CD4-positive, alpha-beta memory T cell (primary cell): Measurements from ENCODE around the gene COPS3. TPM values are rescaled to one million over a fixed set of nuclear protein-coding genes. Genes with fewer than 3 reads are reported as not detected.

Source experiments
- CTCF ChIA-PET: fragments of 350-600 bp; sonication (Branson Sonifier 250); formaldehyde crosslinking; loops from one replicate; lab custom pipeline; 2021; ENCODE audit warnings: inconsistent platforms; ENCODE audit not compliant: partially characterized antibody; lab: Charles Lee
- POLR2A ChIA-PET: fragments of 350-600 bp; sonication (Branson Sonifier 250); formaldehyde crosslinking; loops from one replicate; lab custom pipeline; 2021; ENCODE audit not compliant: partially characterized antibody; lab: Charles Lee
- DNase-seq, 5 donors: peaks; one replicate each; pipeline versions ENCODE4 v3.0.0 to v3.0.0-alpha.2; 2020 to 2022; ENCODE audit warnings: mixed read lengths in 1 of 5
- H3K27ac ChIP-seq: one replicate; pipeline ENCODE4 v1.7.0; 2013; ENCODE audit warnings: low read depth, low read length
- H3K27me3 ChIP-seq: 2 replicates; pipeline ENCODE4 v1.7.0; 2013; ENCODE audit warnings: mild to moderate bottlenecking, low read length, moderate library complexity; ENCODE audit not compliant: insufficient read depth
- H3K36me3 ChIP-seq: 2 replicates; pipeline ENCODE4 v1.7.0; 2013; ENCODE audit warnings: mild to moderate bottlenecking, low read length, moderate library complexity; ENCODE audit not compliant: insufficient read depth
- H3K4me1 ChIP-seq: 2 replicates; pipeline ENCODE4 v1.7.0; 2013; ENCODE audit warnings: mild to moderate bottlenecking, low read length, moderate library complexity; ENCODE audit not compliant: insufficient read depth
- H3K4me3 ChIP-seq, 2 donors: one replicate each; pipeline ENCODE4 v1.7.0; 2013; ENCODE audit warnings: low read length in 2 of 2, mild to moderate bottlenecking in 1 of 2
- H3K9me3 ChIP-seq, 2 donors: one replicate each; pipeline ENCODE4 v1.7.0; 2013; ENCODE audit warnings: low read length in 2 of 2, control low read depth in 1 of 2; ENCODE audit not compliant: control insufficient read depth in 1 of 2
- H3K27ac Mint-ChIP-seq, 7 donors: one replicate each; pipeline ENCODE4 v1.8.0; 2020 to 2021; ENCODE audit warnings: mixed read lengths in 7 of 7, mild to moderate bottlenecking in 6 of 7, inconsistent platforms in 3 of 7, moderate library complexity in 3 of 7
- H3K27me3 Mint-ChIP-seq, 2 donors: one replicate each; pipeline ENCODE4 v1.8.0; 2020 to 2021; ENCODE audit warnings: mixed read lengths in 2 of 2
- H3K36me3 Mint-ChIP-seq, 2 donors: one replicate each; pipeline ENCODE4 v1.8.0; 2020 to 2021; ENCODE audit warnings: mixed read lengths in 2 of 2, inconsistent platforms in 1 of 2, mild to moderate bottlenecking in 1 of 2
- H3K4me1 Mint-ChIP-seq, 4 donors: one replicate each; pipeline ENCODE4 v1.8.0; 2020 to 2021; ENCODE audit warnings: mixed read lengths in 4 of 4, mild to moderate bottlenecking in 1 of 4
- H3K4me3 Mint-ChIP-seq, 8 donors: one replicate each; pipeline ENCODE4 v1.8.0; 2020 to 2021; ENCODE audit warnings: mixed read lengths in 8 of 8, mild to moderate bottlenecking in 7 of 8, moderate library complexity in 6 of 8, inconsistent platforms in 3 of 8
- H3K9me3 Mint-ChIP-seq, 8 donors: one replicate each; pipeline ENCODE4 v1.8.0; 2020 to 2021; ENCODE audit warnings: mixed read lengths in 8 of 8, mild to moderate bottlenecking in 5 of 8, inconsistent platforms in 3 of 8, moderate library complexity in 1 of 8
- intact Hi-C: fragments of 100-400 bp; cut with micrococcal nuclease; formaldehyde crosslinking; loops from one replicate; pipeline ENCODE4 v1.15.1; 2023
- polyA plus RNA-seq, 2 donors: library from polyadenylated mRNA; unstranded; fragments of 300-500 nt; fragmentation: Illumina TruSeq; gene quantifications; one replicate each; pipeline ENCODE4 v1.2.3, GENCODE V29; 2021
- total RNA-seq, 2 experiments: library from RNA; stranded (reverse); gene quantifications; one replicate each; pipeline ENCODE4 v1.2.3, GENCODE V29; 2021

COPS3 gene
- total RNA-seq: 10 to 100 TPM; 45.4 to 60.5 TPM
- 100 to 1,000 TPM; 103 TPM for polyA plus RNA-seq

DNA sequence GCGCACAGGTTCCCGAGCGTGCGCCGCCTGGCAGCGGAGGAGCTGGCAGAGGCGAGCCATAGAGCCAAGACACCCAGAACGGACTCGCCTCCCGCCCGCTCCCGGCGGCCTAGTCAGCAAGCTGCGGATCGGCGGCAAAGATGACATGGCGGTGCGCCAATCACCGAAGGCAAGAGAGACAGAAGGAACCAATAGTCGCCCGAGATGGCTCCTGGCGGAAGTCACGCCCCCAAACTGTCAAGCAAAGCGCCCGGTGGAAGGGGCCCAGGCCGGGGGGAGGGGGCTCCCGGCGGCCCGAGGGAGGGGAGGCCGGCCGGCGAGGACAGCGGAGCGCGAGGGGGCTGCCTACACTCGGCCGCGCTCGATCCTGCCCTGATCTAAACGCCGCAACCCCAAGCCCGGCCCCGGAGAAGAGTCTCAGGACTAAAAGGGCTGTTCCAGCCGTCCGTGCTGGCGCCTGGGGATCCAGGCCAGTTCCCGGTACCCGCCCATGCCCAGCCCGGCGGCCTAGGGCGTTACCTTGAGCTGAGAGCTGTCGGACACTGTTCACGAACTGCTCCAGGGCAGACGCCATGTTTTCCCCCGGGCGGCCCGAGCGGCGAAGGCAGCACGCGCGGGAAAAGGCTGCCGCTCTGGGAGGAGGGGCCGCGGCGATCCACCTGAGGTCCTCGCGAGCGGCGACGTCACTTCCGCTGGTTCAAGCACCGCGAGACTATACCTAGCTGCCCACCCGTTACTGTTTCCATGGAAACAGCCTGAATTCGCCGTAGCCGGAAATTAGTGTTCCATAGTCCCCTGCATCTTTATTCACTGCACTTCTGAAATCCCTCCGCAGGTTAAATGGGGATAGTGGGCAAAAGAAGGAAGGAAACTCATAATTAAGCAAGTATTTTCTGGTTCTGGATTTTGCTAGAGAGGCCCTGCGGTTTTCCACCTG lies at the start of gene COPS3:
Gene COPS3, minus strand, starts transcription at position 634 of the 937 bp plus-strand sequence. Its CDS starts 60 bp downstream, at position 574.
- Mint-ChIP-seq H3K27ac (peak within 1 kb of the TSS; percentile 93 to 98 (median 96)), H3K9me3 (no peaks in the 10 kb centered on the region), H3K4me1 (peaks cover 24 to 55% (median 40%) of the 10 kb centered on the region in 4 donors), H3K36me3 (peaks cover 5 to 21% of the 10 kb centered on the region in 2 donors), H3K4me3 (peak within 1 kb of the TSS; percentile 90 to 96 (median 94)), H3K27me3 (no peaks in the 10 kb centered on the region)
- Histone ChIP-seq H3K27ac (peak within 1 kb of the TSS; percentile 89), H3K4me3 (peak within 1 kb of the TSS; percentile 62 to 99), H3K4me1 (peaks cover 33% of the 10 kb centered on the region), H3K9me3 (no peaks in the 10 kb centered on the region), H3K27me3 (no peaks in the 10 kb centered on the region), H3K36me3 (no peaks in the 10 kb centered on the region)
- peak; percentile 96 to 98 (median 97) for DNase-seq
- intact Hi-C loops: loop anchor here (1.0 to 5.0 kb wide), 7 partner anchors 24 to 744 kb away; partner anchors contain the start of genes FLCN and ZNF287
- CTCF ChIA-PET: interaction anchor here (0.9 to 1.9 kb wide), 4 partner anchors 11 to 139 kb away, joined by 4 to 7 read pairs (median 5); no protein-coding TSS in a partner anchor
- POLR2A ChIA-PET: interaction anchor here (0.6 to 3.0 kb wide), 20 partner anchors 19 to 849 kb away, joined by 3 to 20 read pairs (median 4); partner anchors contain the start of gene FLCN

- Mint-ChIP-seq H3K9me3 (no peaks in the 10 kb centered on the region), H3K36me3 (peaks cover 0 to 4% of the 10 kb centered on the region in 2 donors), H3K4me1 (no peaks in the 10 kb centered on the region), H3K27ac (peak overlapping the region in 1 of 7 donors; percentile 1), H3K4me3 (no peak overlapping the region), H3K27me3 (no peaks in the 10 kb centered on the region)
- Histone ChIP-seq H3K36me3 (no peaks in the 10 kb centered on the region), H3K4me3 (no peak overlapping the region), H3K27ac (no peak overlapping the region), H3K9me3 (no peaks in the 10 kb centered on the region), H3K27me3 (no peaks in the 10 kb centered on the region), H3K4me1 (no peaks in the 10 kb centered on the region)
- no peak for DNase-seq
- intact Hi-C loops: no loop called here
- POLR2A ChIA-PET: no interaction called here
- CTCF ChIA-PET: no interaction called here
Observed at GRCh38 chr17:17328251-17328650, 47.2 kb upstream of the COPS3 start.

GRCh38 chr17:17326275-17326875 lies 45.3 kb upstream of the COPS3 start:
- intact Hi-C loops: no loop called here
- no peak for DNase-seq
- ChIA-PET CTCF (no interaction called here), POLR2A (no interaction called here)
- no peaks in the 10 kb centered on the region for H3K4me1 Mint-ChIP-seq
- H3K4me3 Mint-ChIP-seq: no peak overlapping the region
- no peaks in the 10 kb centered on the region for H3K9me3 Mint-ChIP-seq
- Histone ChIP-seq H3K27me3 (no peaks in the 10 kb centered on the region), H3K9me3 (no peaks in the 10 kb centered on the region), H3K4me1 (no peaks in the 10 kb centered on the region), H3K27ac (no peak overlapping the region), H3K4me3 (no peak overlapping the region), H3K36me3 (no peaks in the 10 kb centered on the region)
- no peaks in the 10 kb centered on the region for H3K27me3 Mint-ChIP-seq
- H3K36me3 Mint-ChIP-seq: peaks cover 0 to 4% of the 10 kb centered on the region in 2 donors
- peak overlapping the region in 1 of 7 donors; percentile 36 for H3K27ac Mint-ChIP-seq

DNA sequence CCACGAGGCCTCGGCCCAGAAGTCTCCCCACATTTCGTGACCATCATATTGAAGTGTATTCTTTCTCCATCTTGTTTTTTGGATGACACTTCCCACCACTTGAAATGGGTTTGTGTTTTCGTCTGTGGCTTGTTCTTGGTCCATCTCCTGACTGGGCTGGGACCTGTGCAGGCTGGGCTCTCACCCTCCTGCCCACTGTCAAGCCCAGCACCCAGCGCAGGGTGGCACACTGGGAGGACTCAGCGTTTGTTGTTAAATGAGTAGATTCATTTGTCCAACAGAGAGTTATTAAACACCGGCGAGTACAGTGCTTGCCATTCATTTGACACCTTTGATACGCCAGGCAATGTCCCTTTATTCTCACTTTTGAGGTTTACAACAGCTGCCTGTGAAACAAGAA lies 44.8 kb upstream of the COPS3 start:
- Mint-ChIP-seq H3K4me3 (no peak overlapping the region), H3K9me3 (no peaks in the 10 kb centered on the region), H3K36me3 (peaks cover 0 to 4% of the 10 kb centered on the region in 2 donors), H3K27me3 (no peaks in the 10 kb centered on the region), H3K27ac (no peak overlapping the region), H3K4me1 (no peaks in the 10 kb centered on the region)
- Histone ChIP-seq H3K4me1 (no peaks in the 10 kb centered on the region), H3K4me3 (no peak overlapping the region), H3K27me3 (no peaks in the 10 kb centered on the region), H3K27ac (no peak overlapping the region), H3K9me3 (no peaks in the 10 kb centered on the region), H3K36me3 (no peaks in the 10 kb centered on the region)
- DNase-seq: no peak
- POLR2A ChIA-PET: no interaction called here
- CTCF ChIA-PET: no interaction called here
- intact Hi-C loops: no loop called here

DNA sequence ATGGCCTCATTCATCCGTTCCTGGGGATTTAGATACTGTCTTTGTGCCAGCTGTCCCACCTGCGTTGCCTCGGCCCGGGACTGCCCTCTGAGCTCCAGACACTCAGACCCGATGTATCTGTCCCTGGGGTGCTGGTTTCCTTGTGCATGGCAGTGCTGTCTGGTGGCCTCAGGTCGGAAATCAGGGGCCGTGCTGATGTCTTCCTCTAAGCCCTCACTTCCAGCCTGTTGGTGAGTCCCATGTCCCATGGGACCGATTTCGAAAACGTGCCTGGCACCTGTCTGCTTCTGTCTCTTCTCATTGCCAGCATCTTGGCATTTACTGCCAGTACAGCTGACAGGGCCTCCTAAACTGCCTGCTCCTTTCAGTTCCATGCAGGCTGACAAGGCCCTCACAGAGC lies 44.2 kb upstream of the COPS3 start:
- POLR2A ChIA-PET: no interaction called here

DNA sequence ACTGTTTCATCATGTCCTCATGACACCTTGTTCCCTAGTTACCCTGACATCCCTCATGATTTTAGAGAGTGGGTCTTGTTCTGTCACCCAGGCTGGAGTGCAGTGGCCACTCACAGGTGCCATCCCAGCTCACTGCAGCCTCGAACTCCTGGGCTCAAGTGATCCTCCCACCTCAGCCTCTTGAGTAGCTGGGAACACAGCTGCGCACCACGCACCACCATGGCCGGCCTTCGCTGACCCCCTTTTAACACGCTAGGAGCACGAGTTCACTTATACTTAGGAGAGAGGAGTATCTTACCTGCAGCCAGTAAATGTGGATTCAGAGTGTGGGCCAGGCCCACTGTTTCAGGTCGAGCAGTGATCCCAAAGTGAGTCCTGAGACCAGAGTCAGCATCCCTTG lies 43.6 kb upstream of the COPS3 start:
- no peaks in the 10 kb centered on the region for H3K27me3 ChIP-seq
- Mint-ChIP-seq H3K27me3 (no peaks in the 10 kb centered on the region), H3K4me3 (no peak overlapping the region), H3K27ac (peak overlapping the region in 1 of 7 donors; percentile 52), H3K9me3 (no peaks in the 10 kb centered on the region), H3K36me3 (peaks cover 0 to 4% of the 10 kb centered on the region in 2 donors), H3K4me1 (no peaks in the 10 kb centered on the region)
- ChIA-PET POLR2A (no interaction called here), CTCF (no interaction called here)
- intact Hi-C loops: no loop called here
- no peak for DNase-seq
- no peak overlapping the region for H3K4me3 ChIP-seq
- H3K4me1 ChIP-seq: no peaks in the 10 kb centered on the region
- H3K9me3 ChIP-seq: no peaks in the 10 kb centered on the region
- no peaks in the 10 kb centered on the region for H3K36me3 ChIP-seq
- no peak overlapping the region for H3K27ac ChIP-seq

More for the DNA sequence above, 44.2 kb upstream of the COPS3 start:
- no peak overlapping the region for H3K4me3 ChIP-seq
- H3K9me3 Mint-ChIP-seq: no peaks in the 10 kb centered on the region
- no peaks in the 10 kb centered on the region for H3K36me3 ChIP-seq
- no peak overlapping the region for H3K27ac Mint-ChIP-seq
- no peaks in the 10 kb centered on the region for H3K27me3 Mint-ChIP-seq
- intact Hi-C loops: no loop called here
- H3K4me1 Mint-ChIP-seq: no peaks in the 10 kb centered on the region
- H3K27ac ChIP-seq: no peak overlapping the region
- no peaks in the 10 kb centered on the region for H3K9me3 ChIP-seq
- no peaks in the 10 kb centered on the region for H3K27me3 ChIP-seq
- DNase-seq: no peak
- H3K4me3 Mint-ChIP-seq: no peak overlapping the region
- CTCF ChIA-PET: no interaction called here
- no peaks in the 10 kb centered on the region for H3K4me1 ChIP-seq
- peaks cover 0 to 4% of the 10 kb centered on the region in 2 donors for H3K36me3 Mint-ChIP-seq
